ENCODE measurements around the gene SERP2. TPM values are rescaled to one million over a fixed set of nuclear protein-coding genes. Genes with fewer than 3 reads are reported as not detected.
"Not testable (repeated sequence)": the region's sequence is repeated elsewhere in the genome, so short reads cannot be mapped to it uniquely, and the experiment has no call there.

SERP2 gene
- 10 to 100 TPM; 13.1 to 20.5 (median 15.7) TPM for total RNA-seq

DNA sequence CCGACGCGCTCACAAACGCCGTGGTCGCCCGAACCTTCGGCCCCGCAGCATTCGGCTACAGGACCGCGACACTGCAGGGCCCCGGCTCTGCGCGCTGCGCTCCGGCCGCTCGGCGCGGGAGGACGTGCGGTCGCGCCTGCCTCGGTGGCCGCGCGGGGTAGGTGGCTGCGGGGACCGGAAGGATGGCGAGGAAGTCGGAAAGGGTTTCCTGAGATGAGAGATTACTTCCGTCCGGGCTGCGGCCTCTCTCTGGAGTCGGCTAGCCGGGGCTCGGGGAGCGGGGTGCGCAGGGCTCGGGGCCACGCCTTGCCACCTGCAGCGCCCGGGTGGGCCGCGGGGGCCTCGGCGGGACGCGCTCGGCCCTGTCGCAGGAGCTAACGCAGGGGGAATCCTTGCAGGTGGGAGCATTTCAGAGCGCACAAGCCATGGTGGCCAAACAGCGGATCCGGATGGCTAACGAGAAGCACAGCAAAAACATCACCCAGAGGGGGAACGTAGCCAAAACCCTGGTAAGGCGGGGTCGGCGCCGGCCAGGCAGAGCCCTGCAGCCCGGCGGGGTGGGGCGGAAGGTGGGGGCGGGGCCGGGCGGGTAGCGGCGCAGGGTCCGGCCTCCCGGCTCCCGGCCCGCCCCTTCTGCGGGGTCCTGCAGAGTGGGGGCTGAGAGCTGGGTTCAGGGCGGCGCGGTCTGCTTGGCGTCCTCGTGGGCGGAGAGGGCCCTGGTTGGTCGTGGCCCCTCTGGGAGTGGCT, at the start of gene SERP2:
Gene SERP2, plus strand, starts transcription at position 224 of the 747 bp plus-strand sequence. Its CDS starts 202 bp downstream, at position 426.
- WGBS, 2 donors, result 2% methylated on average over 9 to 11 of the region's 83 CpGs
- no peak for DNase-seq (ENCODE audit: low spot score in 2 of 2)
- TF ChIP-seq POLR2A (IDR thresholded peaks at IDR 0.05) (no peak), EP300 (IDR thresholded peaks at IDR 0.05) (no peak)
- TF ChIP-seq, protein P1, sequence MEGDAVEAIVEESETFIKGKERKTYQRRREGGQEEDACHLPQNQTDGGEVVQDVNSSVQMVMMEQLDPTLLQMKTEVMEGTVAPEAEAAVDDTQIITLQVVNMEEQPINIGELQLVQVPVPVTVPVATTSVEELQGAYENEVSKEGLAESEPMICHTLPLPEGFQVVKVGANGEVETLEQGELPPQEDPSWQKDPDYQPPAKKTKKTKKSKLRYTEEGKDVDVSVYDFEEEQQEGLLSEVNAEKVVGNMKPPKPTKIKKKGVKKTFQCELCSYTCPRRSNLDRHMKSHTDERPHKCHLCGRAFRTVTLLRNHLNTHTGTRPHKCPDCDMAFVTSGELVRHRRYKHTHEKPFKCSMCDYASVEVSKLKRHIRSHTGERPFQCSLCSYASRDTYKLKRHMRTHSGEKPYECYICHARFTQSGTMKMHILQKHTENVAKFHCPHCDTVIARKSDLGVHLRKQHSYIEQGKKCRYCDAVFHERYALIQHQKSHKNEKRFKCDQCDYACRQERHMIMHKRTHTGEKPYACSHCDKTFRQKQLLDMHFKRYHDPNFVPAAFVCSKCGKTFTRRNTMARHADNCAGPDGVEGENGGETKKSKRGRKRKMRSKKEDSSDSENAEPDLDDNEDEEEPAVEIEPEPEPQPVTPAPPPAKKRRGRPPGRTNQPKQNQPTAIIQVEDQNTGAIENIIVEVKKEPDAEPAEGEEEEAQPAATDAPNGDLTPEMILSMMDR (IDR thresholded peaks at IDR 0.05), result no peak

DNA sequence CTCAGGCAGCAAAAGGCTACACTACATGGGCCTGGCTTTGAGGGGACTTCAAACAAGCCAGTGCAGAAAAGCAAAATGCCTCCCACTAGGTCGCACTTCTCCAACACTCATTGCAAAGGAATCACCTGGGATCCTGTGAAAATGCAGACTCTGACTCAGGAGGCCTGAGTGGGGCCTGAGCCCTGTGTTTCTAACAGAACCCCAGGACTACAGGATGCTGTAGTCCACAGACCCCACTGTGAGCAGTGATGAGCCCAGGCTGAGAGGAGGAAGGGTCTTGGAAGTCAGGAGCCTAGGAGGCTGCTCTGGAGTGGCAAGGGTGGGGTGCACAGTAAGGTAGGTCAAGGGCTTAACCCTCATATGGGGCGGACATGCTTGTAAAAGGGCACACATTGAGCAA, 46.7 kb upstream of the SERP2 start:
- Histone ChIP-seq H3K4me1 (peaks cover 0 to 11% (median 4%) of the 10 kb centered on the region in 4 donors), H3K4me3 (no peak overlapping the region), H3K36me3 (no peaks in the 10 kb centered on the region), H3K9me3 (peaks cover 0 to 4% (median 0%) of the 10 kb centered on the region in 4 donors), H3K27me3 (no peaks in the 10 kb centered on the region), H3K27ac (no peak overlapping the region)
- DNase-seq (ENCODE audit: low spot score in 2 of 2), result no peak
- TF ChIP-seq EP300 (IDR thresholded peaks at IDR 0.05), result no peak
- no peak for TF ChIP-seq POLR2A (IDR thresholded peaks at IDR 0.05)
- TF ChIP-seq, protein P1 (IDR thresholded peaks at IDR 0.05), result no peak
- WGBS, 2 donors, result 73 to 95% methylated on average over 2 of the region's 2 CpGs

More for the DNA sequence above, at the start of gene SERP2:
- Histone ChIP-seq H3K27ac (peak within 1 kb of the TSS; percentile 30 to 86 (median 66)), H3K4me1 (peaks cover 0 to 17% (median 8%) of the 10 kb centered on the region in 4 donors), H3K27me3 (no peaks in the 10 kb centered on the region), H3K9me3 (no peaks in the 10 kb centered on the region), H3K4me3 (peak within 1 kb of the TSS; percentile 55 to 69 (median 64)), H3K36me3 (no peaks in the 10 kb centered on the region)

DNA sequence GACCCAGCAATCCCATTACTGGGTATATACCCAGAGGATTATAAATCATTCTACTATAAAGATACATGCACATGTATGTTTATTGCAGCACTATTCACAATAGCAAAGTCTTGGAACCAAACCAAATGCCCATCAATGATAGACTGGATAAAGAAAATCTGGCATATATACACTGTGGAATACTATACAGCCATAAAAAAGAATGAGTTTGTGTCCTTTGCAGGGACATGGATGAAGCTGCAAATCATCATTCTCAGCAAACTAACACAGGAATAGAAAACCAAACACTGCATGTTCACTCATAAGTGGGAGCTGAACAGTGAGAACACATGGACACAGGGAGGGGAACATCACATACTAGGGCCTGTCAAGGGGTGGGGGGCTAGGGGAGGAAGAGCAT, 44.6 kb upstream of the SERP2 start:
- H3K27me3 ChIP-seq; H3K4me3 ChIP-seq; H3K9me3 ChIP-seq; DNase-seq (ENCODE audit: low spot score in 2 of 2); H3K27ac ChIP-seq; H3K36me3 ChIP-seq: not testable (repeated sequence)
- H3K4me1 ChIP-seq, result peaks cover 0 to 19% (median 8%) of the 10 kb centered on the region in 4 donors

DNA sequence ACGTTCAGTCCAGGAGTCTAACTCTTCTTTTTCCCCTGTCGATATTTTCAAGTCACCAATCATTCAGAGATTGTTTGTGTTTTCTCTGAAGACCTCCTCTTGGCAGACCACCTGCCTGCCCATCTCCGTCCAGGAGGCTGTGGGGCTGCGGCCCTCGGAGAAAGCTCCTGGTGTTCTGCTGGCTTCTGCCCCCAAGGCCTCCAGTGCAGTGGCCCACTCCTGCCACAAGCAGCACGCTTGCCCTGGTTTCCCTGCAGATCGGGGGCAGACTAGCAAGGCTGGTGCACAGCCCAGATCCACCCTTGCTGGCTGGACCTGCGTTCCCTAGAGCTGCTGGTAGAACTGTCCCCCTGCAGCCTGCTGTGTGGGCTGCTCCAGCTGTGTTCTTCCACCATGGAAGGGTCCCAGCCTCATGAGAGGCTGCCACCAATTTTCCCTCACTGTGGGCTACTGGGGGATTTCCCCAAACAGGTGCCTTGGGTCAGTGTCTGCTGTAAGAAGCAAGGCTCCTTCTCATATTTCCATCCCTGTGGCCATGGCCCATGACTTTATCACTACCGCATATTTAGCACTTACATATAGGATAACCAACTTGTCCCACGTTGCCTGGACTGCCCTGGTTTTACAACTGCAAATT, 43.6 kb upstream of the SERP2 start:
- Histone ChIP-seq H3K27ac (no peak overlapping the region), H3K36me3 (no peaks in the 10 kb centered on the region), H3K9me3 (peaks cover 0 to 2% (median 0%) of the 10 kb centered on the region in 4 donors), H3K4me1 (peaks cover 0 to 19% (median 8%) of the 10 kb centered on the region in 4 donors), H3K4me3 (no peak overlapping the region), H3K27me3 (no peaks in the 10 kb centered on the region)
- 95 to 97% methylated on average over 10 of the region's 10 CpGs for WGBS, 2 donors
- DNase-seq (ENCODE audit: low spot score in 2 of 2), result no peak
- TF ChIP-seq EP300 (IDR thresholded peaks at IDR 0.05), result no peak
- TF ChIP-seq, protein P1 (IDR thresholded peaks at IDR 0.05), result no peak
- TF ChIP-seq POLR2A (IDR thresholded peaks at IDR 0.05), result no peak

DNA sequence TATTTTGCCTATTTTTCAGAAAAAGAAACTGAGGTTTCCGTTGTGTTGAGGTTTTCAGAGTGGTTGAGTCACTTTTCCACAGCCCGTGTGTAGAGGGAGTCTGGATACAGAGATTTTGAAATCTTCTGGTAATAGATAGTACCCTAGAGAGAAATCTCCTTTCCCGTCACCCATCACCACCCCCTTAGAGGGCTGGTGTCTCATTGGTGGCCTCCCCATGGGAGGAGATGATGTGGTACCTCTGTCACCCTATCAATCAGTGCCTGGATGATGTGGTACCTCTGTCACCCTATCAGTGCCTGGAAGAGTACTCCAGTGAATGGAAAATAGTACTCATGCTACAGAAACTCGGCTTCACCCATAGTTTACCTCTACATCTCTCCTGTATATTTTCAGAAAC, 42.2 kb upstream of the SERP2 start:
- H3K27ac ChIP-seq, result peak overlapping the region in 2 of 4 donors; percentile 50 to 58
- peaks cover 0 to 2% (median 0%) of the 10 kb centered on the region in 4 donors for H3K9me3 ChIP-seq
- H3K27me3 ChIP-seq, result no peaks in the 10 kb centered on the region
- TF ChIP-seq POLR2A (IDR thresholded peaks at IDR 0.05) (no peak), EP300 (IDR thresholded peaks at IDR 0.05) (no peak)
- TF ChIP-seq, protein P1 (IDR thresholded peaks at IDR 0.05), result no peak
- DNase-seq (ENCODE audit: low spot score in 2 of 2), result no peak
- 80 to 82% methylated on average over 4 of the region's 4 CpGs for WGBS, 2 donors
- no peak overlapping the region for H3K4me3 ChIP-seq
- H3K36me3 ChIP-seq, result no peaks in the 10 kb centered on the region
- H3K4me1 ChIP-seq, result peaks cover 0 to 19% (median 8%) of the 10 kb centered on the region in 4 donors
